Neural cell (in vitro differentiated cells): ENCODE measurements around the gene TMEM151A. TPM values are rescaled to one million over a fixed set of nuclear protein-coding genes. Genes with fewer than 3 reads are reported as not detected.
A peak's percentile ranks its signal among the peaks of the same experiment; 100 is the strongest.

Experiments used
- H2AFZ ChIP-seq: fragments of 200-600, 300-800 bp; sonication (generic), shearing (Covaris generic); 2 replicates; pipeline ENCODE4 v1.6.0; 2014; ENCODE audit warnings: low read depth, mild to moderate bottlenecking, antibody characterized with exemption, low read length, moderate library complexity
- H3F3A ChIP-seq: fragments of 200-600 bp; shearing (Covaris generic); 2 replicates; pipeline ENCODE4 v1.6.1; 2016; ENCODE audit warnings: mild to moderate bottlenecking, moderate library complexity, mixed read lengths, antibody characterized with exemption, low read length; ENCODE audit not compliant: insufficient read depth, poor library complexity, severe bottlenecking
- H3K27ac ChIP-seq: fragments of 200-600, 300-800 bp; sonication (generic), shearing (Covaris generic); 2 replicates; pipeline ENCODE4 v1.5.1; 2014; ENCODE audit warnings: mild to moderate bottlenecking, low read length, moderate library complexity
- H3K27me3 ChIP-seq: fragments of 300-800, 200-600 bp; sonication (generic), shearing (Covaris generic); 2 replicates; pipeline ENCODE4 v1.6.0; 2014; ENCODE audit warnings: mild to moderate bottlenecking, low read depth, low read length, moderate library complexity; ENCODE audit not compliant: insufficient read depth
- H3K36me3 ChIP-seq: fragments of 300-800, 200-600 bp; sonication (generic), shearing (Covaris generic); 2 replicates; pipeline ENCODE4 v1.5.1; 2014; ENCODE audit warnings: mild to moderate bottlenecking, antibody characterized with exemption, low read length, moderate library complexity; ENCODE audit not compliant: insufficient read depth
- H3K4me2 ChIP-seq: fragments of 300-800, 200-600 bp; sonication (generic), shearing (Covaris generic); 2 replicates; pipeline ENCODE4 v1.6.0; 2014; ENCODE audit warnings: mild to moderate bottlenecking, low read length
- H3K4me3 ChIP-seq: fragments of 300-800, 200-600 bp; sonication (generic), shearing (Covaris generic); 2 replicates; pipeline ENCODE4 v1.5.1; 2014; ENCODE audit warnings: mild to moderate bottlenecking, low read length, moderate library complexity
- H3K79me2 ChIP-seq: fragments of 200-600 bp; shearing (Covaris generic); replicated peaks from 2 replicates; pipeline ENCODE4 v1.6.0; 2014; ENCODE audit warnings: mild to moderate bottlenecking, low read length, moderate library complexity; ENCODE audit not compliant: insufficient read depth
- H3K9ac ChIP-seq: fragments of 300-800, 200-600 bp; sonication (generic), shearing (Covaris generic); 2 replicates; pipeline ENCODE4 v1.6.1; 2016; ENCODE audit warnings: mild to moderate bottlenecking, low read length, mixed read lengths
- H3K9me2 ChIP-seq: fragments of 200-600 bp; shearing (Covaris generic); 2 replicates; pipeline ENCODE4 v1.6.1; 2016; ENCODE audit warnings: mild to moderate bottlenecking, low read length, mixed read lengths; ENCODE audit not compliant: insufficient read depth
- H3K9me3 ChIP-seq: fragments of 200-600, 300-800 bp; sonication (generic), shearing (Covaris generic); 2 replicates; pipeline ENCODE4 v1.6.1; 2016; ENCODE audit warnings: mild to moderate bottlenecking, mixed run types, low read length, moderate library complexity, mixed read lengths
- H4K20me1 ChIP-seq: fragments of 200-600 bp; shearing (Covaris generic); 2 replicates; pipeline ENCODE4 v1.6.1; 2016; ENCODE audit warnings: mild to moderate bottlenecking, mixed run types; ENCODE audit not compliant: insufficient read depth
- CTCF ChIP-seq: fragments of 450-650 bp; IDR thresholded peaks from 2 replicates; pipeline ENCODE4 v1.5.1; 2014; ENCODE audit warnings: antibody characterized with exemption, mild to moderate bottlenecking, moderate library complexity; ENCODE audit not compliant: poor library complexity, severe bottlenecking
- EP300 ChIP-seq: fragments of 450-650 bp; conservative IDR thresholded peaks from 2 replicates; pipeline ENCODE4 v1.6.1; 2014; ENCODE audit warnings: antibody characterized with exemption, mild to moderate bottlenecking, moderate library complexity; ENCODE audit not compliant: poor library complexity, severe bottlenecking
- EZH2 ChIP-seq: fragments of 200-600, 300-800 bp; shearing (Covaris generic), sonication (generic); IDR thresholded peaks from 2 replicates; pipeline ENCODE4 v1.6.1; 2014; ENCODE audit warnings: antibody characterized with exemption, low read length, borderline replicate concordance, mild to moderate bottlenecking; ENCODE audit not compliant: insufficient read depth, poor library complexity, severe bottlenecking
- MXI1 ChIP-seq: fragments of 450-650 bp; conservative IDR thresholded peaks from 2 replicates; pipeline ENCODE4 v1.6.1; 2014; ENCODE audit warnings: antibody characterized with exemption, mild to moderate bottlenecking; ENCODE audit not compliant: poor library complexity, severe bottlenecking
- POLR2AphosphoS5 ChIP-seq: IDR thresholded peaks from 2 replicates; pipeline ENCODE4 v1.6.1; 2012
- RAD21 ChIP-seq: fragments of 450-650 bp; conservative IDR thresholded peaks from 2 replicates; pipeline ENCODE4 v1.6.1; 2014; ENCODE audit warnings: antibody characterized with exemption, mild to moderate bottlenecking, moderate library complexity
- REST ChIP-seq: IDR thresholded peaks from 2 replicates; pipeline ENCODE4 v1.6.1; 2012; ENCODE audit warnings: borderline replicate concordance
- SMC3 ChIP-seq: fragments of 450-650 bp; conservative IDR thresholded peaks from 2 replicates; pipeline ENCODE4 v1.6.1; 2014; ENCODE audit warnings: antibody characterized with exemption, mild to moderate bottlenecking, moderate library complexity; ENCODE audit not compliant: poor library complexity
- TAF1 ChIP-seq: IDR thresholded peaks from 2 replicates; pipeline ENCODE4 v1.6.1; 2012; ENCODE audit warnings: low read depth
- polyA plus RNA-seq: library from polyadenylated mRNA; depleted of rRNA; stranded (reverse); fragments of >200 nt; gene quantifications from 2 replicates; pipeline ENCODE4 v1.2.3, GENCODE V29; 2014

Gene TMEM151A
- polyA plus RNA-seq, 1 donor from 2014 or later, result 5.3 TPM

GRCh38 chr11:66267379-66268243, 24.1 kb upstream of the TMEM151A start:
- H3K27ac ChIP-seq, result peak overlapping the region; percentile 92

More at GRCh38 chr11:66267379-66268243, 24.1 kb upstream of the TMEM151A start:
- H3K9ac ChIP-seq, result peak overlapping the region; percentile 57
- H3K27me3 ChIP-seq, result no peaks in the 10 kb centered on the region
- TF ChIP-seq CTCF (no peak), REST (no peak), RAD21 (no peak), EP300 (no peak), EZH2 (no peak), SMC3 (no peak), POLR2AphosphoS5 (no peak), TAF1 (no peak), MXI1 (no peak)
- no peaks in the 10 kb centered on the region for H3F3A ChIP-seq
- peak overlapping the region; percentile 92 for H3K4me3 ChIP-seq
- peaks cover 20% of the 10 kb centered on the region for H3K79me2 ChIP-seq
- no peaks in the 10 kb centered on the region for H3K9me2 ChIP-seq
- H3K36me3 ChIP-seq, result no peaks in the 10 kb centered on the region
- no peaks in the 10 kb centered on the region for H4K20me1 ChIP-seq
- no peak overlapping the region for H2AFZ ChIP-seq
- peak overlapping the region; percentile 40 for H3K4me2 ChIP-seq
- no peaks in the 10 kb centered on the region for H3K9me3 ChIP-seq
